Smooth muscle cell (in vitro differentiated cells): Measurements from ENCODE around the gene SFMBT2. TPM values are rescaled to one million over a fixed set of nuclear protein-coding genes. Genes with fewer than 3 reads are reported as not detected.

Experiments used
- DNase-seq: peaks from one replicate; lab custom pipeline; 2025; ENCODE audit not compliant: unreplicated experiment; lab: John Stamatoyannopoulos, UW
- H2AFZ ChIP-seq: fragments of 200-600 bp; sonication (generic); 2 replicates; pipeline ENCODE4 v1.6.0; 2016; ENCODE audit warnings: antibody characterized with exemption, low read depth, mild to moderate bottlenecking
- H3F3A ChIP-seq: fragments of 200-600 bp; sonication (generic); 2 replicates; pipeline ENCODE4 v1.6.0; 2017; ENCODE audit warnings: antibody characterized with exemption, low read depth
- H3K27ac ChIP-seq: fragments of 200-600 bp; sonication (generic); 2 replicates; pipeline ENCODE4 v1.5.1; 2016; ENCODE audit warnings: low read depth, mild to moderate bottlenecking
- H3K27me3 ChIP-seq: fragments of 200-600 bp; sonication (generic); 2 replicates; pipeline ENCODE4 v1.6.1; 2016; ENCODE audit warnings: low read depth, mild to moderate bottlenecking
- H3K36me3 ChIP-seq: fragments of 200-600 bp; sonication (generic); 2 replicates; pipeline ENCODE4 v1.5.1; 2016; ENCODE audit warnings: low read depth
- H3K4me1 ChIP-seq: fragments of 200-600 bp; sonication (generic); 2 replicates; pipeline ENCODE4 v1.5.1; 2016; ENCODE audit warnings: low read depth
- H3K4me2 ChIP-seq: fragments of 200-600 bp; sonication (generic); 2 replicates; pipeline ENCODE4 v1.6.0; 2016; ENCODE audit warnings: mild to moderate bottlenecking
- H3K4me3 ChIP-seq: fragments of 200-600 bp; sonication (generic); 2 replicates; pipeline ENCODE4 v1.5.1; 2016; ENCODE audit warnings: mild to moderate bottlenecking
- H3K79me2 ChIP-seq: fragments of 200-600 bp; sonication (generic); 2 replicates; pipeline ENCODE4 v1.6.0; 2016; ENCODE audit warnings: low read depth, mild to moderate bottlenecking
- H3K9ac ChIP-seq: fragments of 200-600 bp; sonication (generic); 2 replicates; pipeline ENCODE4 v1.6.0; 2016; ENCODE audit warnings: low read depth
- H3K9me3 ChIP-seq: fragments of 200-600 bp; sonication (generic); replicated peaks from 2 replicates; pipeline ENCODE4 v1.5.1; 2016; ENCODE audit warnings: low read depth
- H4K20me1 ChIP-seq: fragments of 200-600 bp; sonication (generic); 2 replicates; pipeline ENCODE4 v1.6.0; 2016; ENCODE audit warnings: low read depth
- WGBS: methylation state at CpG from one replicate; pipeline ENCODE4 v1.1.7; 2016; ENCODE audit warnings: low lambda C conversion rate; 5-methylcytosine and 5-hydroxymethylcytosine counted together
- polyA plus RNA-seq: library from polyadenylated mRNA; unstranded; fragments of >200 nt; fragmentation: Nextera tagmentation; extraction: Ambion mirVana; gene quantifications from 2 replicates; pipeline ENCODE4 v1.2.1, GENCODE V29; 2016
- total RNA-seq: library from RNA; depleted of rRNA; stranded (reverse); fragments of >200 nt; gene quantifications from 2 replicates; pipeline ENCODE4 v1.2.3, GENCODE V29; 2014
- TF ChIP-seq, protein P1 (sequence below): fragments of 200-600 bp; sonication (generic); IDR thresholded peaks from 2 replicates; pipeline ENCODE4 v1.5.1; 2017; ENCODE audit warnings: borderline replicate concordance, mild to moderate bottlenecking, antibody characterized with exemption; ENCODE audit not compliant: insufficient read depth, poor library complexity, severe bottlenecking

SFMBT2 gene
- total and polyA plus RNA-seq, 2 experiments from 2014 or later: 0.90 to 1.4 TPM

DNA sequence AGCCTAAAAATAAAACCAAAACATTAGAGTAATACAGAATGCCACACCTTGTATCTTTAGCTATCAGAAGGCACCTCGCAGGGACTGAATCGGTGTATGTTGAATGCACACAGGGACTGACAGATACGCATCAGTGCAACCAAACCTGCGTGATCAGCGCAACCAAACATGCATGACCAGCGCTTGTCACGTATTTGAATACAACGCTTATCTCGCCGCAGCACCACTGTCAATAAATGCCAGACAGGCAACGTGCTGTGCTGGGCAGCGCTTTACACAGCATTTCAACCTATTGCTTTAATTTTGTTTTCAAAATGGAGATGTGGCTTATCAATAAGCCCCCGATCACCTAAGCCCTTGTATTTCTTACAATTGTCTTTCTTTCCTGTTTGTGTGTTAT is 242.4 kb downstream of the SFMBT2 start:
- DNase-seq: no peak
- WGBS: 96% methylated on average over 13 of the region's 13 CpGs
- H3K27ac ChIP-seq: no peak overlapping the region
- no peaks in the 10 kb centered on the region for H3K27me3 ChIP-seq
- H3K4me3 ChIP-seq: no peak overlapping the region
- TF ChIP-seq, protein P1, sequence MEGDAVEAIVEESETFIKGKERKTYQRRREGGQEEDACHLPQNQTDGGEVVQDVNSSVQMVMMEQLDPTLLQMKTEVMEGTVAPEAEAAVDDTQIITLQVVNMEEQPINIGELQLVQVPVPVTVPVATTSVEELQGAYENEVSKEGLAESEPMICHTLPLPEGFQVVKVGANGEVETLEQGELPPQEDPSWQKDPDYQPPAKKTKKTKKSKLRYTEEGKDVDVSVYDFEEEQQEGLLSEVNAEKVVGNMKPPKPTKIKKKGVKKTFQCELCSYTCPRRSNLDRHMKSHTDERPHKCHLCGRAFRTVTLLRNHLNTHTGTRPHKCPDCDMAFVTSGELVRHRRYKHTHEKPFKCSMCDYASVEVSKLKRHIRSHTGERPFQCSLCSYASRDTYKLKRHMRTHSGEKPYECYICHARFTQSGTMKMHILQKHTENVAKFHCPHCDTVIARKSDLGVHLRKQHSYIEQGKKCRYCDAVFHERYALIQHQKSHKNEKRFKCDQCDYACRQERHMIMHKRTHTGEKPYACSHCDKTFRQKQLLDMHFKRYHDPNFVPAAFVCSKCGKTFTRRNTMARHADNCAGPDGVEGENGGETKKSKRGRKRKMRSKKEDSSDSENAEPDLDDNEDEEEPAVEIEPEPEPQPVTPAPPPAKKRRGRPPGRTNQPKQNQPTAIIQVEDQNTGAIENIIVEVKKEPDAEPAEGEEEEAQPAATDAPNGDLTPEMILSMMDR: no peak
- no peaks in the 10 kb centered on the region for H4K20me1 ChIP-seq
- no peaks in the 10 kb centered on the region for H3K36me3 ChIP-seq
- H2AFZ ChIP-seq: no peak overlapping the region
- H3K4me1 ChIP-seq: no peaks in the 10 kb centered on the region
- H3K9ac ChIP-seq: no peak overlapping the region
- H3K79me2 ChIP-seq: no peaks in the 10 kb centered on the region
- no peaks in the 10 kb centered on the region for H3K9me3 ChIP-seq
- H3F3A ChIP-seq: no peaks in the 10 kb centered on the region
- H3K4me2 ChIP-seq: no peak overlapping the region

DNA sequence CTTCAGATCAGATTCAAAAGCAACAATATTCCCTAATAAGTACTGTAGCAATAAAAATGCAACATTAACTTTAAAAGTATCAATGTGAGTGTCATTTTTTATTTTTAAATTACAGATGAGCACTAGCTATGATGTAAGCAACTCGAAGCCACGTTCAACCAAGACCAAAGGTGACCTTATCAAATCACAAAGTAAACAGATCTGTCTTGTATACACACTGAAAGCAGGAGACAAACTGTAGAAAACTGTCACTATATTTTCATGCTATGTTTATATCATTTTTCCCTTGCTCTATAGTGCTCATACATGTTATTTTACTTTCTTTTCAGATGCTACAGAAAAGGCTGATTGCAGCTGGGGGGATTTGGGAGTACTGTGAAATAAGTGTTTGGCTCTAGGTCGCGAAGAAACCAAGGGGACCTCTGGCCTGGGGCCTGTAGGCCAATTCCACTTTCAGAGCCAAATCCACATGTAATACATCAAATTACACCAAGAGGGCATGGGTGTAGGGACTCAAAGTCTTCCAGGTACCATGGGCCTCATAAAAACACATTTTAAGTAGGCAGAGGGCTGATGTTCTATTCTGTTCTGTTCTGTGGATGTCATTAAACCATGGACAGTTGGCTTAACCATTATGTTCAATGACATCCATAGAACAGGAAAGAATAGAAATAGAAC is 245.2 kb downstream of the SFMBT2 start:
- Histone ChIP-seq H3K4me2 (no peak overlapping the region), H3F3A (no peaks in the 10 kb centered on the region), H3K36me3 (no peaks in the 10 kb centered on the region), H3K27me3 (no peaks in the 10 kb centered on the region), H3K9me3 (no peaks in the 10 kb centered on the region), H3K4me1 (no peaks in the 10 kb centered on the region), H3K4me3 (no peak overlapping the region), H2AFZ (no peak overlapping the region), H3K27ac (no peak overlapping the region), H3K79me2 (no peaks in the 10 kb centered on the region), H4K20me1 (no peaks in the 10 kb centered on the region), H3K9ac (no peak overlapping the region)
- 93% methylated on average over 4 of the region's 4 CpGs for WGBS
- TF ChIP-seq, protein P1: no peak
- no peak for DNase-seq

DNA sequence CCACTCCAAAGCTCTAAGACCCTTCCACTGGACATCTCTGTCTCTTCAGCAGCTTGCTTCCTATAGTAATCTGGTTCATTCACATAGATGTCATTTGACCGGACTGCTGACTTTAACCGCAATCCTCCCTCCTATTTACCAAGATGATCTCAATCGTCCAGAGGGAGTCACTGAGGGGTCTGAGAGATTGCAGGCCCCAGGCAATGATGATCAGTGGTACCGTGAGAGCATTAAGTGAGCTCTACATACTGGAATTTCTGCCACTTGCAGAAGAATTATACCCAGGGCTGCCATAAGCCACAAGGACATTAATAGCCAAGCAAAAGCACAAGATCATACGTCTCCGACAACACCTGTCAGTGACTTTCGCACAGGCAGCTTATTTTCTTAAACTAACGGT is 245.9 kb downstream of the SFMBT2 start:
- no peaks in the 10 kb centered on the region for H3K27me3 ChIP-seq
- H3K79me2 ChIP-seq: no peaks in the 10 kb centered on the region
- H3K4me2 ChIP-seq: no peak overlapping the region
- H3K36me3 ChIP-seq: no peaks in the 10 kb centered on the region
- H2AFZ ChIP-seq: no peak overlapping the region
- no peaks in the 10 kb centered on the region for H3K9me3 ChIP-seq
- H3K9ac ChIP-seq: no peak overlapping the region
- no peaks in the 10 kb centered on the region for H3K4me1 ChIP-seq
- TF ChIP-seq, protein P1: no peak
- WGBS: 86% methylated on average over 8 of the region's 8 CpGs
- H3K27ac ChIP-seq: no peak overlapping the region
- no peak for DNase-seq
- H3K4me3 ChIP-seq: no peak overlapping the region
- no peaks in the 10 kb centered on the region for H4K20me1 ChIP-seq
- H3F3A ChIP-seq: no peaks in the 10 kb centered on the region

DNA sequence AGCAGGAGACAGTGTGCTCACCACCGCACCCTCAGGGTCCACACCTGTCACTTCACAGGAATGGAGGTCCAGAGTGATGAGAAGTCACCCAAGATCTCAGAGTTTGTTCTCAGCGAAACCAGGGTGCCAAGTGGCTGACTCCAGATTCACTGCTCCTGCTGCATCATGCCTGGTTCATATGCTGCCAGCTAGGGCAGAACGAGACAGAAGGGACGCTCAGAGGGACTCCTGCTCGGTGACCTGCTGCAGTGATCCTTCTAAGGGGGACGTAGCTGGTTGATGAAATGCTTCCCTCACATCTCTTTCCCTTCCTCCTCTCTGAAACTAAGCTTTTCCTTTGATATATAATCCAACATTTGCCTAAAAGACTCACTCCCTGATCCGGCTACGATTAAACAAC is 248.5 kb downstream of the SFMBT2 start:
- WGBS: 93% methylated on average over 8 of the region's 8 CpGs

More for the DNA sequence above, 248.5 kb downstream of the SFMBT2 start:
- H3K4me1 ChIP-seq: no peaks in the 10 kb centered on the region
- H3K79me2 ChIP-seq: no peaks in the 10 kb centered on the region
- no peaks in the 10 kb centered on the region for H4K20me1 ChIP-seq
- no peak overlapping the region for H3K4me3 ChIP-seq
- peaks cover 4% of the 10 kb centered on the region for H3K27me3 ChIP-seq
- no peaks in the 10 kb centered on the region for H3K36me3 ChIP-seq
- DNase-seq: no peak
- no peak overlapping the region for H3K27ac ChIP-seq
- H3K4me2 ChIP-seq: no peak overlapping the region
- H2AFZ ChIP-seq: no peak overlapping the region
- H3K9ac ChIP-seq: no peak overlapping the region
- no peaks in the 10 kb centered on the region for H3F3A ChIP-seq
- TF ChIP-seq, protein P1: no peak
- H3K9me3 ChIP-seq: no peaks in the 10 kb centered on the region
